SK-N-SH (cell line): Measurements from ENCODE around the gene PCP2. TPM values are rescaled to one million over a fixed set of nuclear protein-coding genes. Genes with fewer than 3 reads are reported as not detected.

Experiments used
- CTCF ChIA-PET: fragments of 300-600, 350-600 bp; formaldehyde crosslinking; extraction: SDS; loops from one replicate; lab custom pipeline; 2021; lab: Yijun Ruan, JAX
- POLR2A ChIA-PET: fragments of 350-600 bp; sonication (Branson Sonifier 250); formaldehyde crosslinking; extraction: SDS; loops from one replicate; lab custom pipeline; 2020; ENCODE audit warnings: antibody characterized with exemption, inconsistent platforms; lab: Yijun Ruan, JAX
- DNase-seq: peaks from one replicate; pipeline ENCODE4 v3.0.0; 2012
- H2AFZ ChIP-seq: fragments of 200-600 bp; sonication (generic); 2 replicates; pipeline ENCODE4 v1.8.1; 2016; ENCODE audit warnings: antibody characterized with exemption, mild to moderate bottlenecking, low read depth
- H3F3A ChIP-seq: fragments of 200-600 bp; sonication (generic); replicated peaks from 2 replicates; pipeline ENCODE3; 2016; ENCODE audit warnings: antibody characterized with exemption, mild to moderate bottlenecking; ENCODE audit not compliant: insufficient read depth
- H3K27ac ChIP-seq, 2 experiments: fragments of 200-500 bp in 1 of 2; fragments of 200-600 bp in 1 of 2; sonication (Bioruptor generic) in 1 of 2; sonication (generic), shearing (Covaris generic) in 1 of 2; 2 replicates each; pipeline versions ENCODE4 v1.5.1 to v1.6.1; 2014 to 2016; ENCODE audit warnings: low read depth in 2 of 2, inconsistent platforms in 1 of 2, low read length in 1 of 2, mild to moderate bottlenecking in 1 of 2, mixed read lengths in 1 of 2
- H3K27me3 ChIP-seq: fragments of 200-600 bp; sonication (generic), shearing (Covaris generic); 2 replicates; pipeline ENCODE4 v1.6.1; 2016; ENCODE audit warnings: mixed run types; ENCODE audit not compliant: insufficient read depth
- H3K36me3 ChIP-seq, 2 experiments: fragments of 200-500 bp in 1 of 2; fragments of 200-600 bp in 1 of 2; sonication (Bioruptor generic) in 1 of 2; sonication (generic) in 1 of 2; replicated peaks in 1 of 2; 2 replicates each; pipeline versions ENCODE3 to v1.5.1; 2014 to 2016; ENCODE audit warnings: low read length in 1 of 2, mild to moderate bottlenecking in 1 of 2; ENCODE audit not compliant: insufficient read depth in 2 of 2, control insufficient read depth in 1 of 2
- H3K4me1 ChIP-seq, 2 experiments: fragments of 200-500 bp in 1 of 2; fragments of 200-600 bp in 1 of 2; sonication (Bioruptor generic) in 1 of 2; sonication (generic), shearing (Covaris generic) in 1 of 2; 2 replicates each; pipeline versions ENCODE4 v1.5.1 to v1.6.1; 2014 to 2016; ENCODE audit warnings: low read depth in 1 of 2, low read length in 1 of 2, mixed run types in 1 of 2; ENCODE audit not compliant: insufficient read depth in 2 of 2, control insufficient read depth in 1 of 2
- H3K4me2 ChIP-seq: fragments of 200-600 bp; sonication (generic), shearing (Covaris generic); 2 replicates; pipeline ENCODE4 v1.6.1; 2017; ENCODE audit warnings: mixed run types
- H3K4me3 ChIP-seq, 2 experiments: fragments of 200-500 bp in 1 of 2; fragments of 200-600 bp in 1 of 2; sonication (Bioruptor generic) in 1 of 2; sonication (generic), shearing (Covaris generic) in 1 of 2; 2 replicates each; pipeline versions ENCODE4 v1.5.1 to v1.8.1; 2014 to 2016; ENCODE audit warnings: low read depth in 2 of 2, inconsistent platforms in 1 of 2, low read length in 1 of 2, mild to moderate bottlenecking in 1 of 2, mixed read lengths in 1 of 2, moderate library complexity in 1 of 2
- H3K79me2 ChIP-seq: fragments of 200-600 bp; sonication (generic); 2 replicates; pipeline ENCODE4 v1.8.1; 2017; ENCODE audit warnings: mild to moderate bottlenecking; ENCODE audit not compliant: insufficient read depth
- H3K9ac ChIP-seq: fragments of 200-600 bp; sonication (generic); 2 replicates; pipeline ENCODE4 v1.6.1; 2017; ENCODE audit warnings: mixed run types
- H3K9me2 ChIP-seq: fragments of 200-600 bp; sonication (generic); 2 replicates; pipeline ENCODE4 v1.6.1; 2017; ENCODE audit warnings: mixed run types
- H3K9me3 ChIP-seq: fragments of 200-600 bp; sonication (generic); 2 replicates; pipeline ENCODE4 v1.6.1; 2017; ENCODE audit warnings: mixed run types, mild to moderate bottlenecking, moderate library complexity
- H4K20me1 ChIP-seq: fragments of 200-600 bp; sonication (generic); 2 replicates; pipeline ENCODE4 v1.6.1; 2017; ENCODE audit warnings: mild to moderate bottlenecking, mixed run types; ENCODE audit not compliant: insufficient read depth
- CTCF ChIP-seq: fragments of 200-600 bp; sonication (generic); IDR thresholded peaks from 2 replicates; pipeline ENCODE4 v1.6.1; 2017; ENCODE audit warnings: antibody characterized with exemption, mild to moderate bottlenecking, moderate library complexity
- ELF1 ChIP-seq: IDR thresholded peaks from 2 replicates; pipeline ENCODE4 v1.4.0; 2012
- EP300 ChIP-seq, 2 experiments: IDR thresholded peaks; 2 replicates each; pipeline versions ENCODE4 v1.4.0 to v1.6.1; 2012; ENCODE audit warnings: borderline replicate concordance in 1 of 2, low read depth in 1 of 2, low read length in 1 of 2
- FOSL2 ChIP-seq: IDR thresholded peaks from 2 replicates; pipeline ENCODE4 v1.4.0; 2012; ENCODE audit warnings: low read depth, mild to moderate bottlenecking, moderate library complexity, borderline replicate concordance
- FOXJ3 ChIP-seq: sonication (generic); formaldehyde crosslinking; IDR thresholded peaks from 2 replicates; pipeline ENCODE4 v1.5.1; 2020; ENCODE audit warnings: mild to moderate bottlenecking, missing genetic modification reagents
- FOXM1 ChIP-seq: IDR thresholded peaks from 2 replicates; pipeline ENCODE4 v1.4.0; 2012; ENCODE audit warnings: low read depth, mild to moderate bottlenecking
- GATA2 ChIP-seq: sonication (generic); formaldehyde crosslinking; IDR thresholded peaks from 2 replicates; pipeline ENCODE4 v1.5.0; 2020; ENCODE audit warnings: mild to moderate bottlenecking, missing genetic modification reagents
- IRF3 ChIP-seq: fragments of 150-350 bp; IDR thresholded peaks from 2 replicates; pipeline ENCODE4 v1.6.1; 2016; ENCODE audit warnings: mild to moderate bottlenecking, low read depth, low read length
- JUND ChIP-seq: IDR thresholded peaks from 2 replicates; pipeline ENCODE4 v1.4.0; 2012
- NRF1 ChIP-seq: IDR thresholded peaks from 2 replicates; pipeline ENCODE4 v1.6.1; 2012; ENCODE audit warnings: low read depth, mild to moderate bottlenecking, low read length
- POLR2AphosphoS5 ChIP-seq: IDR thresholded peaks from 2 replicates; pipeline ENCODE4 v1.6.1; 2012; ENCODE audit warnings: low read depth, low read length
- RFX5 ChIP-seq: IDR thresholded peaks from 2 replicates; pipeline ENCODE4 v1.6.1; 2012; ENCODE audit warnings: mild to moderate bottlenecking, improper control_type of control experiment, low read length
- SIN3A ChIP-seq: IDR thresholded peaks from 2 replicates; pipeline ENCODE4 v1.6.1; 2012; ENCODE audit warnings: low read depth, mild to moderate bottlenecking, low read length, moderate library complexity, borderline replicate concordance
- TCF12 ChIP-seq: IDR thresholded peaks from 2 replicates; pipeline ENCODE4 v1.4.0; 2012
- USF1 ChIP-seq: IDR thresholded peaks from 2 replicates; pipeline ENCODE4 v1.4.0; 2012; ENCODE audit warnings: low read depth, borderline replicate concordance
- ZBTB33 ChIP-seq: IDR thresholded peaks from 2 replicates; pipeline ENCODE4 v1.4.0; 2012; ENCODE audit warnings: low read depth, borderline replicate concordance
- WGBS: methylation state at CpG from one replicate; pipeline ENCODE4 v1.1.6; 2017; ENCODE audit warnings: low lambda C conversion rate; 5-methylcytosine and 5-hydroxymethylcytosine counted together
- polyA plus RNA-seq, 3 experiments: library from polyadenylated mRNA; depleted of rRNA; stranded (reverse); fragments of >200 nt; gene quantifications; 2 replicates each; pipeline ENCODE4 v1.2.3, GENCODE V29; 2012

Gene PCP2
- polyA plus RNA-seq, 1 of the 3 experiments (the other 2 are of a cell fraction) = not detected

GRCh38 chr19:7670150-7670783 is 36.7 kb upstream of the PCP2 start:
- H3K4me2 ChIP-seq = no peak overlapping the region
- DNase-seq = no peak
- CTCF ChIA-PET = interaction anchor here (0.6 to 4.3 kb wide), 6 partner anchors 11 to 635 kb away, joined by 3 to 16 read pairs (median 4); partner anchors contain the start of gene TRAPPC5
- no peaks in the 10 kb centered on the region for H4K20me1 ChIP-seq
- no peak overlapping the region for H3K27ac ChIP-seq
- H3K4me3 ChIP-seq = no peak overlapping the region
- TF ChIP-seq JUND (no peak), POLR2AphosphoS5 (no peak), FOSL2 (no peak), CTCF (no peak), TCF12 (no peak), USF1 (no peak), GATA2 (CRISPR knock-in tag) (no peak), NRF1 (no peak), ZBTB33 (no peak), ELF1 (no peak), RFX5 (no peak), EP300 (IDR thresholded peaks at IDR 0.05; ENCODE audit: borderline replicate concordance in 1 of 2, low read depth in 1 of 2, low read length in 1 of 2) (no peak), FOXM1 (no peak), FOXJ3 (no peak), SIN3A (no peak), IRF3 (no peak)
- no peaks in the 10 kb centered on the region for H3K79me2 ChIP-seq
- peaks cover 55% of the 10 kb centered on the region for H3K27me3 ChIP-seq
- no peaks in the 10 kb centered on the region for H3K36me3 ChIP-seq
- H3K9me3 ChIP-seq = no peaks in the 10 kb centered on the region
- H3K9ac ChIP-seq = no peak overlapping the region
- H2AFZ ChIP-seq = no peak overlapping the region
- no peaks in the 10 kb centered on the region for H3K4me1 ChIP-seq
- 4% methylated on average over 20 of the region's 43 CpGs for WGBS
- no peaks in the 10 kb centered on the region for H3K9me2 ChIP-seq
- H3F3A ChIP-seq = no peaks in the 10 kb centered on the region
- POLR2A ChIA-PET = no interaction called here
